ENCODE measurements around the gene ZNF763.
"Not testable (repeated sequence)": the region's sequence is repeated elsewhere in the genome, so short reads cannot be mapped to it uniquely, and the experiment has no call there.

ZNF763 gene

DNA sequence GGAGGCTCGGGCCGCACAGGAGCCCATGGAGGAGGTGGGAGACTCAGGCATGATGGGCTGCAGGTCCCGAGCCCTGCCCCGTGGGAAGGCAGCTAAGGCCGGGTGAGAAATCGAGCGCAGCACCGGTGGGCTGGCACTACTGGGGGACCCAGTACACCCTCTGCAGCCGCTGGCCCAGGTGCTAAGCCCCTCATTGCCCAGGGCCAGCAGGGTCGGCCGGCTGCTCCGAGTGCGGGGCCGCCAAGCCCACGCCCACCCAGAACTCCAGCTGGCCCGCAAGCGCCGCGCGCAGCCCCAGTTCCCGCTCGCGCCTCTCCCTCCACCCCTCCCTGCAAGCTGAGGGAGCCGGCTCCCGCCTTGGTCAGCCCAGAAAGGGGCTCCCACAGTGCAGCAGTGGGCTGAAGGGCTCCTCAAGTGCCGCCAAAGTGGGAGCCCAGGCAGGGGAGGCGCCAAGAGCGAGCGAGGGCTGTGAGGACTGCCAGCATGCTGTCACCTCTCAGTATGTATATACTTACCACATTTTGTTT, 23.4 kb upstream of the ZNF763 start:
- H3K9me3 ChIP-seq (ENCODE audit: control insufficient read depth, low read length); H3K4me3 ChIP-seq (ENCODE audit: insufficient read depth, low read depth, low read length); H3K27ac ChIP-seq (ENCODE audit: insufficient read depth, low read depth, low read length, poor library complexity, severe bottlenecking); H3K27me3 ChIP-seq (ENCODE audit: control insufficient read depth, insufficient read depth, low read length, poor library complexity, severe bottlenecking); H3K4me1 ChIP-seq (ENCODE audit: control insufficient read depth, insufficient read depth, low read length): not testable (repeated sequence)
- peaks cover 12% of the 10 kb centered on the region for H3K36me3 ChIP-seq (ENCODE audit: control insufficient read depth, insufficient read depth, low read length)
- WGBS, 2 experiments, result 97 to 98% methylated on average over 28 to 29 of the region's 29 CpGs

DNA sequence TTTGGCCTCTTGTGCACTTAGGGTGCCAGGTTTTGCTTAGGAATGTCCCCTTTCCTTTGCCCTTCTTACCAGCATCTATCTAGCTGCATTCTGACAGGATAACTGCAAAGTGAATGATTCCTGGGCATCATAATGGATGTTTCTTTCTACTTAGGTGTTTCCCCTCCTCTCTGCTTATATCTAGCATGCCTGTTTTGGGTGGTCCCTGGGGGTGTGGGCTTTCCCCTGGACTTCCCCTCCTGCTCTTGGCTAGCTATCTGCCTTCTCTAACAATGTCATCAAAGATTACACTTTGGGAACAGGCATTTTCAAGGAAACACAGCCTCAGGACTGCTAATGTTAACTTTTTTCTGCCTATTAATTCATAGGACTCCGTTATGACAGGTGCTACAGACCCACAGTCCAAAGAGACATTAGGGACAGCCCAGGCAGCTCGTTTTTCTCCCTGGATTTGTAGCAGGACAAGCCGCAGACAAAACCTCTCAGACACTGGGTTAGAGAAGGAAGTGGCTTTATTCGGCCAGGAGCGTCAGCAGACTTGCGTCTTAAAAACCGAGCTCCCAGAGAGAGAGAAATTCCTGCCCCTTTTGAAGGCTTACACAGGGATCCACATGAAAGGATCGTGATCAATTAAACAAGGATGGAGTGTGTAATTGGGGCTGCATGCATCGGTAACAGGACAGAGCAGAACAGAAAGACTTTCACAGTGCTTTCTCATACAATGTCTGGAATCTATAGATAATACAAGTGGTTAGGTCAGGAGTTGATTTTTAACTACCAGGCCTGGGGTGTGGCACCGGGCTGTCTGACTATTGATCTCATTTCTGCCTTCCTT, 22.6 kb upstream of the ZNF763 start:
- Histone ChIP-seq H3K9me3 (ENCODE audit: control insufficient read depth, low read length) (peaks cover 3% of the 10 kb centered on the region), H3K4me3 (ENCODE audit: insufficient read depth, low read depth, low read length) (no peak overlapping the region), H3K27me3 (ENCODE audit: control insufficient read depth, insufficient read depth, low read length, poor library complexity, severe bottlenecking) (no peaks in the 10 kb centered on the region), H3K27ac (ENCODE audit: insufficient read depth, low read depth, low read length, poor library complexity, severe bottlenecking) (no peak overlapping the region), H3K36me3 (ENCODE audit: control insufficient read depth, insufficient read depth, low read length) (peaks cover 15% of the 10 kb centered on the region), H3K4me1 (ENCODE audit: control insufficient read depth, insufficient read depth, low read length) (no peaks in the 10 kb centered on the region)
- 94 to 96% methylated on average over 10 of the region's 10 CpGs for WGBS, 2 experiments

DNA sequence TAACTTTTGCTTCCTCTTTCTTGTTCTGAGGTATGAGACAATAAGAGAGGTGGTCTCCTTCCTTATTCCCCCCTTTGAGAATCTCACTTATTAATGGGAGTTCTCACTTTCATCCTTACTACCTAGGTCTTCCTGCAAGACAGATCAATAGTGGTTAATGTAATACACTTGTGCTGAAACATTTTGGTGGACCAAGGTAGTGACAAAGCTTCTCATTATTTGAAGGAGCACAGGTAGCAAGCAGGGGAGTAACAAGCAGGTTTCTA, 22.1 kb upstream of the ZNF763 start:
- Histone ChIP-seq H3K9me3 (ENCODE audit: control insufficient read depth, low read length) (peaks cover under 1% of the 10 kb centered on the region), H3K36me3 (ENCODE audit: control insufficient read depth, insufficient read depth, low read length) (peaks cover 20% of the 10 kb centered on the region), H3K4me3 (ENCODE audit: insufficient read depth, low read depth, low read length) (no peak overlapping the region)

DNA sequence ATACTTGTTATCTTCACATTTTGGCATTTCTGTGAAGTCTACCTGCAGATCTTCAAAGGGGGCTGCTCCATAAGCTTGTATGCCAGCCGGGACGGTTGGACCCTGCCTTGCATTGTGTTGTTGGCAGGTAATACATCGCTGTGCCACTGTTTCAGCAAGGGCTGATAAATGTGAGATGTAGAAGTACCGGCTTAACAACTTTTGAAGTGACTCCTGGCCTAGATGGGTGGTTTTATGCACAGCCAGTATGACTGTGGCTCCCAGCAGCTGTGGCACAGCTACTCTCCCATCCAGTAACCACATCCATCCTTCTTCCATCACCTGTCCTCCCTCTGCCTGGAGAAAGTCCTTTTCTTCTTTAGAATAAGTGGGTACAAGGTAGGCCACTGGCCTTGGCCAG, 20.2 kb upstream of the ZNF763 start:
- H3K27me3 ChIP-seq (ENCODE audit: control insufficient read depth, insufficient read depth, low read length, poor library complexity, severe bottlenecking), result no peaks in the 10 kb centered on the region
- no peaks in the 10 kb centered on the region for H3K4me1 ChIP-seq (ENCODE audit: control insufficient read depth, insufficient read depth, low read length)
- peaks cover 39% of the 10 kb centered on the region for H3K36me3 ChIP-seq (ENCODE audit: control insufficient read depth, insufficient read depth, low read length)
- peaks cover 15% of the 10 kb centered on the region for H3K9me3 ChIP-seq (ENCODE audit: control insufficient read depth, low read length)
- no peak overlapping the region for H3K27ac ChIP-seq (ENCODE audit: insufficient read depth, low read depth, low read length, poor library complexity, severe bottlenecking)
- WGBS, 2 experiments, result 97% methylated on average over 4 of the region's 4 CpGs
- no peak overlapping the region for H3K4me3 ChIP-seq (ENCODE audit: insufficient read depth, low read depth, low read length)

More for the DNA sequence above, 22.1 kb upstream of the ZNF763 start:
- Histone ChIP-seq H3K27ac (ENCODE audit: insufficient read depth, low read depth, low read length, poor library complexity, severe bottlenecking) (no peak overlapping the region), H3K27me3 (ENCODE audit: control insufficient read depth, insufficient read depth, low read length, poor library complexity, severe bottlenecking) (no peaks in the 10 kb centered on the region), H3K4me1 (ENCODE audit: control insufficient read depth, insufficient read depth, low read length) (no peaks in the 10 kb centered on the region)

DNA sequence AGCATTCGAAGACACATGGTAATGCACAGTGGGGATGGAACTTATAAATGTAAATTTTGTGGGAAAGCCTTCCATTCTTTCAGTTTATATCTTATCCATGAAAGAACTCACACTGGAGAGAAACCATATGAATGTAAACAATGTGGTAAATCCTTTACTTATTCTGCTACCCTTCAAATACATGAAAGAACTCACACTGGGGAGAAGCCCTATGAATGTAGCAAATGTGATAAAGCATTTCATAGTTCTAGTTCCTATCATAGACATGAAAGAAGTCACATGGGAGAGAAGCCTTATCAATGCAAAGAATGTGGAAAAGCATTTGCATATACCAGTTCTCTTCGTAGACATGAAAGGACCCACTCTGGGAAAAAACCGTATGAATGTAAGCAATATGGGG, 16.2 kb upstream of the ZNF763 start:
- WGBS, 2 experiments, result 67 to 92% methylated on average over 2 of the region's 3 CpGs
- Histone ChIP-seq H3K27me3 (ENCODE audit: control insufficient read depth, insufficient read depth, low read length, poor library complexity, severe bottlenecking) (no peaks in the 10 kb centered on the region), H3K4me1 (ENCODE audit: control insufficient read depth, insufficient read depth, low read length) (no peaks in the 10 kb centered on the region), H3K27ac (ENCODE audit: insufficient read depth, low read depth, low read length, poor library complexity, severe bottlenecking) (no peak overlapping the region), H3K4me3 (ENCODE audit: insufficient read depth, low read depth, low read length) (no peak overlapping the region), H3K36me3 (ENCODE audit: control insufficient read depth, insufficient read depth, low read length) (peaks cover 55% of the 10 kb centered on the region), H3K9me3 (ENCODE audit: control insufficient read depth, low read length) (peaks cover 23% of the 10 kb centered on the region)

DNA sequence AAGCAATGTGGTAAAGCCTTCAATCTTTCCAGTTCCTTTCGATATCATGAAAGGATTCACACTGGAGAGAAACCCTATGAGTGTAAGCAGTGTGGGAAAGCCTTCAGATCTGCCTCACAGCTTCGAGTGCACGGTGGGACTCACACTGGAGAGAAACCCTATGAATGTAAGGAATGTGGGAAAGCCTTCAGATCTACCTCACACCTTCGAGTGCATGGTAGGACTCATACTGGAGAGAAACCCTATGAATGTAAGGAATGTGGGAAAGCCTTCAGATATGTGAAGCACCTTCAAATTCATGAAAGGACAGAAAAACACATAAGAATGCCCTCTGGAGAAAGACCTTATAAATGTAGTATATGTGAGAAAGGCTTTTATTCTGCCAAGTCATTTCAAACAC, 15.6 kb upstream of the ZNF763 start:
- H3K36me3 ChIP-seq (ENCODE audit: control insufficient read depth, insufficient read depth, low read length), result peaks cover 55% of the 10 kb centered on the region
- H3K9me3 ChIP-seq (ENCODE audit: control insufficient read depth, low read length), result peaks cover 23% of the 10 kb centered on the region
- 94 to 95% methylated on average over 4 of the region's 4 CpGs for WGBS, 2 experiments
- H3K4me3 ChIP-seq (ENCODE audit: insufficient read depth, low read depth, low read length), result no peak overlapping the region
- H3K27ac ChIP-seq (ENCODE audit: insufficient read depth, low read depth, low read length, poor library complexity, severe bottlenecking), result no peak overlapping the region
- H3K27me3 ChIP-seq (ENCODE audit: control insufficient read depth, insufficient read depth, low read length, poor library complexity, severe bottlenecking), result no peaks in the 10 kb centered on the region
- H3K4me1 ChIP-seq (ENCODE audit: control insufficient read depth, insufficient read depth, low read length), result no peaks in the 10 kb centered on the region

DNA sequence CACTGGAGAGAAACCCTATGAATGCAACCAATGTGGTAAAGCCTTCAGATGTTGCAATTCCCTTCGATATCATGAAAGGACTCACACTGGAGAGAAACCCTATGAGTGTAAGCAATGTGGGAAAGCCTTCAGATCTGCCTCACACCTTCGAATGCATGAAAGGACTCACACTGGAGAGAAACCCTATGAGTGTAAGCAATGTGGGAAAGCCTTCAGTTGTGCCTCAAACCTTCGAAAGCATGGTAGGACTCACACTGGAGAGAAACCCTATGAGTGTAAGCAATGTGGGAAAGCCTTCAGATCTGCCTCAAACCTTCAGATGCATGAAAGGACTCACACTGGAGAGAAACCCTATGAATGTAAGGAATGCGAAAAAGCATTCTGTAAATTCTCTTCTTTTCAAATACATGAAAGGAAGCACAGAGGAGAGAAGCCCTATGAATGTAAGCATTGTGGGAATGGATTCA, 15.2 kb upstream of the ZNF763 start:
- Histone ChIP-seq H3K36me3 (ENCODE audit: control insufficient read depth, insufficient read depth, low read length) (peaks cover 55% of the 10 kb centered on the region), H3K9me3 (ENCODE audit: control insufficient read depth, low read length) (peaks cover 23% of the 10 kb centered on the region)
- H3K4me1 ChIP-seq (ENCODE audit: control insufficient read depth, insufficient read depth, low read length); H3K27ac ChIP-seq (ENCODE audit: insufficient read depth, low read depth, low read length, poor library complexity, severe bottlenecking); H3K27me3 ChIP-seq (ENCODE audit: control insufficient read depth, insufficient read depth, low read length, poor library complexity, severe bottlenecking); H3K4me3 ChIP-seq (ENCODE audit: insufficient read depth, low read depth, low read length): not testable (repeated sequence)
- 98 to 99% methylated on average over 4 of the region's 4 CpGs for WGBS, 2 experiments

DNA sequence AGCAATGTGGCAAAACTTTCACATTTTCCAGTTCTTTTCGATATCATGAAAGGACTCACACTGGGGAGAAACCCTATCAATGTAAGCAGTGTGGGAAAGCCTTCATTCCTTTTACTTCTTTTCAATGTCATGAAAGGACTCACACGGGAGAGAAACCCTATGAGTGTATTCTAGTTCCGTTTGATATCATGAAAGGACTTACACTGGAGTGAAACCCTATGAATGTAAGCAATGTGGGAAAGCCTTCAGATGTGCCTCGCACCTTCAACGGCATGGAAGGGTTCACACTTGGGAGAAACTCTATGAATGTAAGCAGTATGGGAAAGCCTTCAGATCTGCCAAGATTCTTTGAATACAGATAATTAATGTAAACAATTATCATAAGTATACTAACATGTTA, 14.5 kb upstream of the ZNF763 start:
- H3K27me3 ChIP-seq (ENCODE audit: control insufficient read depth, insufficient read depth, low read length, poor library complexity, severe bottlenecking), result no peaks in the 10 kb centered on the region
- H3K4me1 ChIP-seq (ENCODE audit: control insufficient read depth, insufficient read depth, low read length), result no peaks in the 10 kb centered on the region
- peaks cover 23% of the 10 kb centered on the region for H3K9me3 ChIP-seq (ENCODE audit: control insufficient read depth, low read length)
- peaks cover 55% of the 10 kb centered on the region for H3K36me3 ChIP-seq (ENCODE audit: control insufficient read depth, insufficient read depth, low read length)
- H3K4me3 ChIP-seq (ENCODE audit: insufficient read depth, low read depth, low read length), result no peak overlapping the region
- WGBS, 2 experiments, result 93 to 98% methylated on average over 5 of the region's 5 CpGs
- no peak overlapping the region for H3K27ac ChIP-seq (ENCODE audit: insufficient read depth, low read depth, low read length, poor library complexity, severe bottlenecking)

DNA sequence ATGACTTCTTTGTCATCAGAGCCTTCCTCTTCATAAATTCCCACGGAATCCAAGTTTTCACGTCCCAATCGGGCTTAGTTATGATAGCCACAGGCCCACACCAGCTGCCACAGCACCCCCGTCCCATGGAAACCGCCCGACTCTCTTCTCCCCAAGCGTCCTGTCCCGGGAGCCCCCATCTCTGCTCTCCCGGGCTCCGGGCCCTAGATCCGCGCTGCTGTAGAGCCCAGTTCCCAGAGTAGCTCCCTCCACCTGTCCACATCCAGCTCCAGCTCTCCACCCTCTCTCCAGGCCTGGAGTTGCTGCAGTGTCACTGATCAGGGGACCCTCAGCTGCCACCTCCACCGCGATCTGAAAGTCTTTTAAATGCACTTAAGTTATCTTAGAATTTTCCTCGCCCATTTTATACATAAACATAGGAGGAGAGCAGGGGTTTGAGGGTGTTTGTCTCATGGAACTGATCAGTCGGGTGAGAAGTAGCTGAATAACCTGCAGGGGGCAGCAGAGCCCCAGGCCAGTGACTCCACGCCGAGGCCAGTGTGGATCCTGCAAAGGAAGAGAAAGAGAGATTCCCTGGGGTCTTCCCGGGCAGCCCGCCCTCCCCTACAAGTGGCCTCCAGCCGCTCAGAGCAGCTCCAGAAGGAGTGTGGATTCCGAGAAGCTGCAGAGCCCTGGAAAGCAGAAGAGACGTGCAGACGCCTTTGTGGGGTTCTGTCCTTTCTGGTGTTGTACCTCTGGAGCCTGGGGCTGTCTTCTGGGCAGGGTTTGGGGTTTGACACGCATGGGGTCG, 1.1 kb upstream of the ZNF763 start:
- no peaks in the 10 kb centered on the region for H3K9me3 ChIP-seq (ENCODE audit: control insufficient read depth, low read length)
- WGBS, 2 experiments, result 38 to 40% methylated on average over 25 to 26 of the region's 26 CpGs
- no peaks in the 10 kb centered on the region for H3K36me3 ChIP-seq (ENCODE audit: control insufficient read depth, insufficient read depth, low read length)
- H3K27ac ChIP-seq (ENCODE audit: insufficient read depth, low read depth, low read length, poor library complexity, severe bottlenecking), result no peak overlapping the region
- H3K4me1 ChIP-seq (ENCODE audit: control insufficient read depth, insufficient read depth, low read length), result peaks cover 5% of the 10 kb centered on the region
- H3K4me3 ChIP-seq (ENCODE audit: insufficient read depth, low read depth, low read length), result no peak overlapping the region
- peaks cover 3% of the 10 kb centered on the region for H3K27me3 ChIP-seq (ENCODE audit: control insufficient read depth, insufficient read depth, low read length, poor library complexity, severe bottlenecking)

DNA sequence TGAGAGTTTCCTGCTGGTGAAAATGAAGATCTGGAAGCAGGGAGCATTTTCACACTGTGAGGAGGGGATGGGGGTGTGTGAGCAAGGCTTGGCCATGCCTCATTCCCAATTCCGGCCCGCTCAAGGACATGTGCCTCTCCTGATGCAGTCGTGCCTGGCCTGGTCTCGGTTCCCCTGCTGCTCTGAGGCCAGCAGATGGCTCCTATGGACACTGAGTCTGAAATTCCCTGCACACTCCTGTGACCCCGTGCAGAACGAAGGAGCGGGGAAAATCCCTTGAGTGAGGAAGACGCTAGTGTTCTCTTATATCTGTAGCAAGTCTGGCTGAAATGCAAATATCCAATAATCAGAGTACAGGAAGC, 363 bp upstream of the ZNF763 start:
- Histone ChIP-seq H3K27me3 (ENCODE audit: control insufficient read depth, insufficient read depth, low read length, poor library complexity, severe bottlenecking) (peaks cover 3% of the 10 kb centered on the region), H3K4me1 (ENCODE audit: control insufficient read depth, insufficient read depth, low read length) (peaks cover 5% of the 10 kb centered on the region), H3K27ac (ENCODE audit: insufficient read depth, low read depth, low read length, poor library complexity, severe bottlenecking) (peak overlapping the region; percentile 96), H3K9me3 (ENCODE audit: control insufficient read depth, low read length) (no peaks in the 10 kb centered on the region), H3K4me3 (ENCODE audit: insufficient read depth, low read depth, low read length) (peak overlapping the region; percentile 83), H3K36me3 (ENCODE audit: control insufficient read depth, insufficient read depth, low read length) (no peaks in the 10 kb centered on the region)
- WGBS, 2 experiments, result 7 to 12% methylated on average over 8 of the region's 8 CpGs
